HG02885 (cell line): Measurements from ENCODE around the gene ATP8A2.
"Not testable (repeated sequence)": the region's sequence is repeated elsewhere in the genome, so short reads cannot be mapped to it uniquely, and the experiment has no call there.

ENCODE experiments used
- ATAC-seq: cut with Tn5 transposase; IDR thresholded peaks from one replicate; pipeline ENCODE4 v1.9.1; 2021; ENCODE audit warnings: mild to moderate bottlenecking; ENCODE audit not compliant: unreplicated experiment, poor library complexity

Gene ATP8A2

GRCh38 chr13:25525884-25526283 is 154.1 kb downstream of the ATP8A2 start:
- peak; percentile 51 for ATAC-seq

- ATAC-seq = no peak
Observed at GRCh38 chr13:25528266-25528665, 156.5 kb downstream of the ATP8A2 start.

- no peak for ATAC-seq
Observed at GRCh38 chr13:25529425-25529824, 157.7 kb downstream of the ATP8A2 start.

GRCh38 chr13:25538276-25538675 is 166.5 kb downstream of the ATP8A2 start:
- no peak for ATAC-seq

GRCh38 chr13:25541434-25542123 is 169.8 kb downstream of the ATP8A2 start:
- ATAC-seq = no peak

GRCh38 chr13:25548991-25549390 is 177.2 kb downstream of the ATP8A2 start:
- ATAC-seq = not testable (repeated sequence)

GRCh38 chr13:25561812-25562211 is 190.0 kb downstream of the ATP8A2 start:
- ATAC-seq = no peak

- ATAC-seq = no peak
Observed at GRCh38 chr13:25570185-25570584, 198.4 kb downstream of the ATP8A2 start.

GRCh38 chr13:25571237-25571636 is 199.5 kb downstream of the ATP8A2 start:
- ATAC-seq = no peak

GRCh38 chr13:25572171-25572570 is 200.4 kb downstream of the ATP8A2 start:
- ATAC-seq = not testable (repeated sequence)

GRCh38 chr13:25574437-25575411 is 202.9 kb downstream of the ATP8A2 start:
- peak; percentile 72 for ATAC-seq

- no peak for ATAC-seq
Observed at GRCh38 chr13:25575562-25575961, 203.8 kb downstream of the ATP8A2 start.

GRCh38 chr13:25578526-25578925 is 206.8 kb downstream of the ATP8A2 start:
- no peak for ATAC-seq

GRCh38 chr13:25579221-25579620 is 207.4 kb downstream of the ATP8A2 start:
- no peak for ATAC-seq

- ATAC-seq = no peak
Observed at GRCh38 chr13:25581351-25581750, 209.6 kb downstream of the ATP8A2 start.

GRCh38 chr13:25584087-25584486 is 212.3 kb downstream of the ATP8A2 start:
- no peak for ATAC-seq

- ATAC-seq = no peak
Observed at GRCh38 chr13:25585000-25585399, 213.2 kb downstream of the ATP8A2 start.

- no peak for ATAC-seq
Observed at GRCh38 chr13:25587326-25587980, 215.7 kb downstream of the ATP8A2 start.

GRCh38 chr13:25588336-25589060 is 216.7 kb downstream of the ATP8A2 start:
- no peak for ATAC-seq

- ATAC-seq = no peak
Observed at GRCh38 chr13:25598421-25598820, 226.6 kb downstream of the ATP8A2 start.
